IMR-90 (cell line): ENCODE data around the gene GLT1D1. TPM values are rescaled to one million over a fixed set of nuclear protein-coding genes. Genes with fewer than 3 reads are reported as not detected.

Experiments used
- ATAC-seq: fragments of 200-7000 bp; cut with Tn5 transposase; 2 replicates; pipeline ENCODE4 v1.9.1; 2020; ENCODE audit warnings: low read depth, mild to moderate bottlenecking, moderate library complexity
- BruUV-seq: library from RNA; stranded (reverse); fragments of 400-500 nt; replicated peaks from 2 replicates; lab custom pipeline; 2021; lab: Mats Ljungman, UMichigan
- CTCF ChIA-PET: fragments of 300-600 bp; formaldehyde crosslinking; extraction: SDS; loops from one replicate; lab custom pipeline; 2021; ENCODE audit warnings: antibody characterized with exemption; lab: Yijun Ruan, JAX
- POLR2A ChIA-PET: fragments of 300-600 bp; sonication (Branson Sonifier 250); formaldehyde crosslinking; loops from one replicate; lab custom pipeline; 2022; ENCODE audit warnings: antibody characterized with exemption; ENCODE audit not compliant: unreplicated experiment; lab: Charles Lee
- DNase-seq: peaks from one replicate; pipeline ENCODE4 v3.0.0; 2013
- H2AFZ ChIP-seq: replicated peaks from 2 replicates; pipeline ENCODE3; 2013; ENCODE audit warnings: low read length, mild to moderate bottlenecking; ENCODE audit not compliant: poor library complexity
- H2AK5ac ChIP-seq: 2 replicates; pipeline ENCODE4 v1.6.1; 2013; ENCODE audit warnings: low read depth, low read length, inconsistent platforms
- H2AK9ac ChIP-seq: replicated peaks from 2 replicates; pipeline ENCODE3; 2013; ENCODE audit warnings: mild to moderate bottlenecking, low read depth, low read length, moderate library complexity; ENCODE audit not compliant: poor library complexity
- H2BK120ac ChIP-seq: 2 replicates; pipeline ENCODE4 v1.6.1; 2013; ENCODE audit warnings: low read depth, low read length, inconsistent platforms
- H2BK15ac ChIP-seq: 3 replicates; pipeline ENCODE4 v1.6.1; 2013; ENCODE audit warnings: low read depth, low read length, inconsistent platforms
- H2BK20ac ChIP-seq: 2 replicates; pipeline ENCODE4 v1.6.1; 2013; ENCODE audit warnings: low read depth, mild to moderate bottlenecking, inconsistent platforms, low read length, moderate library complexity
- H2BK5ac ChIP-seq: 2 replicates; pipeline ENCODE4 v1.6.1; 2013; ENCODE audit warnings: mild to moderate bottlenecking, low read depth, low read length, inconsistent platforms; ENCODE audit not compliant: poor library complexity, severe bottlenecking
- H3K14ac ChIP-seq: replicated peaks from 2 replicates; pipeline ENCODE4 v1.6.1; 2013; ENCODE audit warnings: low read depth, low read length, inconsistent platforms
- H3K18ac ChIP-seq: 2 replicates; pipeline ENCODE4 v1.6.1; 2013; ENCODE audit warnings: low read depth, low read length, control low read depth
- H3K23ac ChIP-seq: 2 replicates; pipeline ENCODE4 v1.6.1; 2013; ENCODE audit warnings: low read depth, low read length, inconsistent platforms
- H3K27ac ChIP-seq: 2 replicates; pipeline ENCODE4 v1.5.1; 2013; ENCODE audit warnings: mild to moderate bottlenecking, control low read depth, low read length; ENCODE audit not compliant: insufficient read depth
- H3K27me3 ChIP-seq: 2 replicates; pipeline ENCODE4 v1.6.1; 2013; ENCODE audit warnings: low read length; ENCODE audit not compliant: control insufficient read depth, insufficient read depth
- H3K36me3 ChIP-seq: 2 replicates; pipeline ENCODE4 v1.6.1; 2013; ENCODE audit warnings: low read length, mixed read lengths; ENCODE audit not compliant: control insufficient read depth, insufficient read depth
- H3K4ac ChIP-seq: 2 replicates; pipeline ENCODE4 v1.6.1; 2013; ENCODE audit warnings: low read depth, low read length, inconsistent platforms
- H3K4me1 ChIP-seq: 2 replicates; pipeline ENCODE4 v1.6.1; 2013; ENCODE audit warnings: low read length, mixed read lengths; ENCODE audit not compliant: control insufficient read depth, insufficient read depth
- H3K4me2 ChIP-seq: 2 replicates; pipeline ENCODE4 v1.6.1; 2013; ENCODE audit warnings: low read depth, mild to moderate bottlenecking, control low read depth, low read length, moderate library complexity
- H3K4me3 ChIP-seq: 2 replicates; pipeline ENCODE4 v1.5.1; 2013; ENCODE audit warnings: low read depth, mild to moderate bottlenecking, control low read depth, low read length, moderate library complexity; ENCODE audit not compliant: insufficient read depth
- H3K56ac ChIP-seq: 2 replicates; pipeline ENCODE4 v1.6.1; 2013; ENCODE audit warnings: low read length, inconsistent platforms; ENCODE audit not compliant: insufficient read depth; ENCODE audit errors: extremely low read depth
- H3K79me1 ChIP-seq, 2 experiments: 2 replicates each; pipeline ENCODE4 v1.6.1; 2013; ENCODE audit warnings: low read length in 2 of 2, inconsistent platforms in 1 of 2, low read depth in 1 of 2
- H3K9ac ChIP-seq: 2 replicates; pipeline ENCODE4 v1.6.1; 2013; ENCODE audit warnings: low read depth, low read length, control low read depth
- H3K9me1 ChIP-seq: 2 replicates; pipeline ENCODE4 v1.6.1; 2013; ENCODE audit warnings: low read length, inconsistent platforms; ENCODE audit not compliant: insufficient read depth
- H3K9me3 ChIP-seq: 2 replicates; pipeline ENCODE4 v1.6.1; 2013; ENCODE audit warnings: low read length; ENCODE audit not compliant: control insufficient read depth, insufficient read depth
- H4K20me1 ChIP-seq: 2 replicates; pipeline ENCODE4 v1.6.1; 2013; ENCODE audit warnings: low read length, inconsistent platforms; ENCODE audit not compliant: insufficient read depth
- H4K5ac ChIP-seq: 2 replicates; pipeline ENCODE4 v1.6.1; 2013; ENCODE audit warnings: mild to moderate bottlenecking, low read depth, low read length, control low read depth
- H4K8ac ChIP-seq, 2 experiments: 2 replicates each; pipeline ENCODE4 v1.6.1; 2013; ENCODE audit warnings: low read depth in 2 of 2, low read length in 2 of 2, control low read depth in 1 of 2, inconsistent platforms in 1 of 2
- H4K91ac ChIP-seq: 2 replicates; pipeline ENCODE4 v1.6.1; 2013; ENCODE audit warnings: low read depth, low read length, inconsistent platforms; ENCODE audit not compliant: insufficient read depth
- BHLHE40 ChIP-seq: fragments of 150-350 bp; IDR thresholded peaks from 2 replicates; pipeline ENCODE4 v1.6.1; 2016; ENCODE audit warnings: mild to moderate bottlenecking, low read depth, low read length
- CEBPB ChIP-seq: IDR thresholded peaks from 2 replicates; pipeline ENCODE4 v1.6.1; 2012; ENCODE audit warnings: low read depth, low read length, improper control_type of control experiment
- FOS ChIP-seq: fragments of 150-350 bp; IDR thresholded peaks from 2 replicates; pipeline ENCODE4 v1.6.1; 2016; ENCODE audit warnings: low read depth, low read length
- MAFK ChIP-seq: IDR thresholded peaks from 2 replicates; pipeline ENCODE4 v1.6.1; 2012; ENCODE audit warnings: low read depth, low read length, improper control_type of control experiment
- MAZ ChIP-seq: IDR thresholded peaks from 2 replicates; pipeline ENCODE4 v1.6.1; 2012; ENCODE audit warnings: low read depth, mild to moderate bottlenecking, low read length, improper control_type of control experiment, moderate library complexity, borderline replicate concordance
- NFE2L2 ChIP-seq: fragments of 150-350 bp; IDR thresholded peaks from 2 replicates; pipeline ENCODE4 v1.6.1; 2016; ENCODE audit warnings: low read depth, mild to moderate bottlenecking, low read length
- POLR2A ChIP-seq: IDR thresholded peaks from 2 replicates; pipeline ENCODE4 v1.6.1; 2012; ENCODE audit warnings: mild to moderate bottlenecking, low read depth, low read length
- RAD21 ChIP-seq: IDR thresholded peaks from 2 replicates; pipeline ENCODE4 v1.6.1; 2012; ENCODE audit warnings: low read length, improper control_type of control experiment
- RCOR1 ChIP-seq: IDR thresholded peaks from 2 replicates; pipeline ENCODE4 v1.6.1; 2012; ENCODE audit warnings: mild to moderate bottlenecking, low read length, improper control_type of control experiment; ENCODE audit not compliant: insufficient replicate concordance
- RFX5 ChIP-seq: IDR thresholded peaks from 2 replicates; pipeline ENCODE4 v1.8.0; 2012; ENCODE audit warnings: low read depth, mild to moderate bottlenecking, low read length, moderate library complexity
- SMC3 ChIP-seq: fragments of 150-350 bp; IDR thresholded peaks from 2 replicates; pipeline ENCODE4 v1.6.1; 2016; ENCODE audit warnings: low read depth, mild to moderate bottlenecking, antibody characterized with exemption, low read length, moderate library complexity
- USF2 ChIP-seq: fragments of 150-350 bp; IDR thresholded peaks from 2 replicates; pipeline ENCODE4 v1.6.1; 2017; ENCODE audit warnings: mild to moderate bottlenecking, antibody characterized with exemption, low read length, low read depth
- WGBS, 2 experiments: methylation state at CpG; one replicate each; pipeline versions ENCODE4 v1.1.5 to v1.1.7; 2013; ENCODE audit warnings: missing lambda C conversion rate in 2 of 2; ENCODE audit not compliant: insufficient read length in 1 of 2; ENCODE audit errors: extremely low coverage in 2 of 2; 5-methylcytosine and 5-hydroxymethylcytosine counted together
- dilution Hi-C: fragments of 300-500 bp; cut with HindIII; formaldehyde crosslinking; loops from one replicate; pipeline ENCODE4 v1.14.3; 2018; ENCODE audit warnings: low sequenced_read_pairs; ENCODE audit not compliant: unreplicated experiment
- in situ Hi-C: fragments of 300-500 bp; cut with MboI; formaldehyde crosslinking; loops from 3 replicates; pipeline ENCODE4 v1.14.3; 2019; ENCODE audit warnings: low sequenced_read_pairs, inconsistent platforms, mixed read lengths
- intact Hi-C: fragments of 100-400 bp; cut with micrococcal nuclease; formaldehyde crosslinking; loops from 2 replicates; pipeline ENCODE4 v1.10.0; 2022
- polyA plus RNA-seq, 3 experiments: library from polyadenylated mRNA; depleted of rRNA; stranded (reverse); fragments of >200 nt; gene quantifications; 2 replicates each; pipeline ENCODE4 v1.2.3, GENCODE V29; 2012; ENCODE audit warnings: low replicate concordance in 1 of 3
- total RNA-seq: library from RNA; depleted of rRNA; stranded (reverse); fragments of >200 nt; gene quantifications from 2 replicates; pipeline ENCODE4 v1.2.3, GENCODE V29; 2012
- TF ChIP-seq, protein P1 (sequence below): fragments of 150-350 bp; IDR thresholded peaks from 2 replicates; pipeline ENCODE4 v1.6.1; 2016; ENCODE audit warnings: low read depth, mild to moderate bottlenecking, low read length, moderate library complexity, borderline replicate concordance
- TF ChIP-seq, protein P2 (sequence below): conservative IDR thresholded peaks from 2 replicates; pipeline ENCODE4 v1.5.1; 2012; ENCODE audit warnings: mild to moderate bottlenecking, low read depth, low read length, improper control_type of control experiment

GLT1D1 gene
- total and polyA plus RNA-seq, 2 of the 4 experiments (the other 2 are of a cell fraction) = not detected

GRCh38 chr12:129016159-129016558, 162.9 kb downstream of the GLT1D1 start:
- no TSS peak for BruUV-seq
- intact Hi-C loops = no loop called here
- no peak overlapping the region for H2BK20ac ChIP-seq
- DNase-seq (no peak), ATAC-seq (no peak)
- H3K9ac ChIP-seq = no peak overlapping the region
- no peak overlapping the region for H2BK5ac ChIP-seq
- no peak overlapping the region for H3K4me3 ChIP-seq
- H3K56ac ChIP-seq = no peak overlapping the region
- H3K9me1 ChIP-seq = no peaks in the 10 kb centered on the region
- no peak overlapping the region for H3K23ac ChIP-seq
- H2AK9ac ChIP-seq = no peak overlapping the region
- H4K91ac ChIP-seq = no peak overlapping the region
- H2BK15ac ChIP-seq = no peak overlapping the region
- no peaks in the 10 kb centered on the region for H3K27me3 ChIP-seq
- no peak overlapping the region for H2BK120ac ChIP-seq
- H3K14ac ChIP-seq = no peak overlapping the region
- no peak overlapping the region for H3K4me2 ChIP-seq
- no peak overlapping the region for H3K18ac ChIP-seq
- no peaks in the 10 kb centered on the region for H4K20me1 ChIP-seq
- no peaks in the 10 kb centered on the region for H3K79me1 ChIP-seq
- dilution Hi-C loops = no loop called here
- WGBS, 2 experiments = 0% methylated on average over 1 of the region's 7 CpGs; no CpG with 5 or more reads in 1 of the 2 experiments
- no peak overlapping the region for H4K8ac ChIP-seq
- POLR2A ChIA-PET = no interaction called here
- no peak overlapping the region for H3K4ac ChIP-seq
- H3K36me3 ChIP-seq = no peaks in the 10 kb centered on the region
- no peaks in the 10 kb centered on the region for H3K4me1 ChIP-seq
- peaks cover 21% of the 10 kb centered on the region for H3K9me3 ChIP-seq
- in situ Hi-C loops = no loop called here
- no peak overlapping the region for H2AFZ ChIP-seq
- no peak overlapping the region for H2AK5ac ChIP-seq
- CTCF ChIA-PET = no interaction called here
- TF ChIP-seq POLR2A (no peak), SMC3 (no peak), FOS (no peak), MAFK (no peak), RCOR1 (no peak), RAD21 (no peak), USF2 (no peak), NFE2L2 (no peak), BHLHE40 (no peak), RFX5 (no peak), MAZ (no peak), CEBPB (no peak)
- TF ChIP-seq, protein P1, sequence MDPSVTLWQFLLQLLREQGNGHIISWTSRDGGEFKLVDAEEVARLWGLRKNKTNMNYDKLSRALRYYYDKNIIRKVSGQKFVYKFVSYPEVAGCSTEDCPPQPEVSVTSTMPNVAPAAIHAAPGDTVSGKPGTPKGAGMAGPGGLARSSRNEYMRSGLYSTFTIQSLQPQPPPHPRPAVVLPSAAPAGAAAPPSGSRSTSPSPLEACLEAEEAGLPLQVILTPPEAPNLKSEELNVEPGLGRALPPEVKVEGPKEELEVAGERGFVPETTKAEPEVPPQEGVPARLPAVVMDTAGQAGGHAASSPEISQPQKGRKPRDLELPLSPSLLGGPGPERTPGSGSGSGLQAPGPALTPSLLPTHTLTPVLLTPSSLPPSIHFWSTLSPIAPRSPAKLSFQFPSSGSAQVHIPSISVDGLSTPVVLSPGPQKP = no peak
- TF ChIP-seq, protein P2, sequence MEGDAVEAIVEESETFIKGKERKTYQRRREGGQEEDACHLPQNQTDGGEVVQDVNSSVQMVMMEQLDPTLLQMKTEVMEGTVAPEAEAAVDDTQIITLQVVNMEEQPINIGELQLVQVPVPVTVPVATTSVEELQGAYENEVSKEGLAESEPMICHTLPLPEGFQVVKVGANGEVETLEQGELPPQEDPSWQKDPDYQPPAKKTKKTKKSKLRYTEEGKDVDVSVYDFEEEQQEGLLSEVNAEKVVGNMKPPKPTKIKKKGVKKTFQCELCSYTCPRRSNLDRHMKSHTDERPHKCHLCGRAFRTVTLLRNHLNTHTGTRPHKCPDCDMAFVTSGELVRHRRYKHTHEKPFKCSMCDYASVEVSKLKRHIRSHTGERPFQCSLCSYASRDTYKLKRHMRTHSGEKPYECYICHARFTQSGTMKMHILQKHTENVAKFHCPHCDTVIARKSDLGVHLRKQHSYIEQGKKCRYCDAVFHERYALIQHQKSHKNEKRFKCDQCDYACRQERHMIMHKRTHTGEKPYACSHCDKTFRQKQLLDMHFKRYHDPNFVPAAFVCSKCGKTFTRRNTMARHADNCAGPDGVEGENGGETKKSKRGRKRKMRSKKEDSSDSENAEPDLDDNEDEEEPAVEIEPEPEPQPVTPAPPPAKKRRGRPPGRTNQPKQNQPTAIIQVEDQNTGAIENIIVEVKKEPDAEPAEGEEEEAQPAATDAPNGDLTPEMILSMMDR = no peak
- no peak overlapping the region for H3K27ac ChIP-seq
- no peak overlapping the region for H4K5ac ChIP-seq
